Activated T-cell treated with anti-CD3 and anti-CD28 coated beads, Interleukin-2, amount 50 U/mL, for 24 hours (primary cell): Measurements from ENCODE around the gene TOR2A.
A peak's percentile ranks its signal among the peaks of the same experiment; 100 is the strongest.
"Not testable (repeated sequence)": the region's sequence is repeated elsewhere in the genome, so short reads cannot be mapped to it uniquely, and the experiment has no call there.

ENCODE experiments used
- DNase-seq: peaks from one replicate; pipeline ENCODE4 v3.0.0-alpha.2; 2020
- H3K27ac Mint-ChIP-seq: 2 replicates; pipeline ENCODE4 v1.8.0; 2020; ENCODE audit warnings: mild to moderate bottlenecking, mixed read lengths
- H3K27me3 Mint-ChIP-seq: 2 replicates; pipeline ENCODE4 v1.8.0; 2020; ENCODE audit warnings: mixed read lengths
- H3K36me3 Mint-ChIP-seq: 2 replicates; pipeline ENCODE4 v1.8.0; 2020; ENCODE audit warnings: low read depth, mixed read lengths
- H3K4me1 Mint-ChIP-seq: 2 replicates; pipeline ENCODE4 v1.8.0; 2020; ENCODE audit warnings: low read depth, mixed read lengths
- H3K4me3 Mint-ChIP-seq: 2 replicates; pipeline ENCODE4 v1.8.0; 2020; ENCODE audit warnings: mild to moderate bottlenecking, moderate library complexity, mixed read lengths
- H3K9me3 Mint-ChIP-seq: 2 replicates; pipeline ENCODE4 v1.8.0; 2020; ENCODE audit warnings: mixed read lengths

TOR2A gene

DNA sequence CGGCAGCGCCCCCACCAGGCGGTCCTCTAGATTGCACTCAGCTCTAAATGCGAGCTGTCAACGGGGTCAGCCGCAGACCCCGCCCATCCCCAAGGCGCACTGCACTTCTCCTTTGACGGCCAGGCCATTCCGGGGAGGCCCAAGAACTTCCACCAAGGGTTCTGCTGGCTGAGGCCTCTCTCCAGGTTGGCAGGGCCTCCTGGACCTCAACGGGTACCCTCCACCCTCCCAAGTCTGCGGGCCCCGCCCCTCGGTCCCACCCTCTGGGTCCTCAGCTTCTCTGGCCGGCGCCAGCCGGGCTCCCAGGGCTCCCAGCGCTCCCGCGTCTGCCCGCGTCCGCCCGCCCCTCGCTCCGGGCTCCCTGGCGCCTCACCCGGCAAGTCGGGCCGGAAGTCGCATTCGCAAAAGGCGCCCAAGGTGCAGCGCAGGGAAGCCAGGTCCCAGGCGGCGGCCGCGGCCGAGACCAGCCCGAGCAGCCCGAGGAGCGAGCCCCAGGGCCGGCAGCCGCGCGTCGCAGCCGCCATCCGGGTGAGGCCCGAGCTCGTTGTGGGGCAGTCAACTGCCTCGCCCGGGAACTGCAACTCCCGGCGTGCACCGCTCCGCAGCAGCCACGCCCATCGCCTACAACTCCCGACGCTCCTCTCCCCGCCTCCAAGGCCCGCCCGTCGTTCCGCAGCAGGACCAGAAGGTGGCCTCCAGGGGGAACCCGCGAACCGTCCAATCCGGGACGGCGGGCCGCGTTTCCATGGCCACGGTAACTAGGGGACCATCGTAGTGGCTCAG is at the start of gene TOR2A:
Gene TOR2A (minus strand): TSS at position 548 of the 783 bp plus-strand sequence. CDS start 24 bp downstream, at position 524.
- Mint-ChIP-seq H3K27ac (peak within 1 kb of the TSS; percentile 94), H3K4me1 (peaks cover 22% of the 10 kb centered on the region), H3K36me3 (peaks cover 27% of the 10 kb centered on the region)

DNA sequence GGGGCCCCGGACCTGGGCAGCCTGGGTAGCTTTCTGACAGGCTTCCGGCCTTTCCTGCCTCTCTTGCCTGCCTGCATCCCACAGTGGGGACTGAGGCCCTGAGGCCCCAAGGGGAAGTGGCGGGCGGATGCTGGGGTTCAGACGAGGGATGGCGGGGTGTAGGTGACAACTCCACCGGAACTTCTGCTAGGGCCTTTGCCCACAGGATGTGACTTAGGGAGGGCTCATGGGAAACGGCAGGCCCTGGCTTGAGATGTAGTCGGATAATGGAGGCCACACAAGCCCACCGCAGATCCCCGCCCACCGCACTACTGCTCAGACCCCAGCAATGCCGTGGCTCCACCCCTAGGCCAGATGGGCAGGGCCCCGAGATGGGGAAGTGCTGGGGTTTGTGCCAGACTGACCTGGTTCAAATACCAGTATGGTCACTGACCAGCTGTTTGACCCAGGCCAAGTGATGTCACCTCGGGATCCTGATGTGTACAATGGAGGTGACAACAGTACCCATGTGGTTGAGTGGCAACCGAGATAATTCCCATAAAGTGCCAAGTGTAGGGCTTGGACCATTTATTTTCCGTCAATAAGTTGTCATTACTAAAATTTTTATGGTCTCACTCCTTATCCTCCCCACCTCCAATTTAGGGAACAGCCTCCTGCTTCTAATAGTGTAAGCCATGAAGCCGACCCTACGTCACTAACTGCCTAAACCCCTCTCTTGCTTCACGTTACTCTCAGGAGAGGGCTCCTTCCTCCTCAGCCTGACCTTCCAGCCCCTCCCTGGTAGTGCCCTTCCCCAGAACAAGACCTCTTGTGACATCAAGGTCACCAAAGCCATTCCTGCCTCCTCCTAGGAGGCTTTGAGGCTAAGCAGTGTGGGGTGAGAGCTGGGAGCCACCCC is 48.3 kb upstream of the TOR2A start:
- Mint-ChIP-seq H3K27ac (peak overlapping the region; percentile 95), H3K4me3 (peak overlapping the region; percentile 73), H3K4me1 (peaks cover 78% of the 10 kb centered on the region), H3K27me3 (no peaks in the 10 kb centered on the region), H3K36me3 (peaks cover 23% of the 10 kb centered on the region), H3K9me3 (no peaks in the 10 kb centered on the region)
- DNase-seq: peak; percentile 78

More for the DNA sequence above, at the start of gene TOR2A:
- H3K9me3 Mint-ChIP-seq: no peaks in the 10 kb centered on the region
- peak; percentile 98 for DNase-seq
- peak within 1 kb of the TSS; percentile 80 for H3K4me3 Mint-ChIP-seq
- no peaks in the 10 kb centered on the region for H3K27me3 Mint-ChIP-seq

DNA sequence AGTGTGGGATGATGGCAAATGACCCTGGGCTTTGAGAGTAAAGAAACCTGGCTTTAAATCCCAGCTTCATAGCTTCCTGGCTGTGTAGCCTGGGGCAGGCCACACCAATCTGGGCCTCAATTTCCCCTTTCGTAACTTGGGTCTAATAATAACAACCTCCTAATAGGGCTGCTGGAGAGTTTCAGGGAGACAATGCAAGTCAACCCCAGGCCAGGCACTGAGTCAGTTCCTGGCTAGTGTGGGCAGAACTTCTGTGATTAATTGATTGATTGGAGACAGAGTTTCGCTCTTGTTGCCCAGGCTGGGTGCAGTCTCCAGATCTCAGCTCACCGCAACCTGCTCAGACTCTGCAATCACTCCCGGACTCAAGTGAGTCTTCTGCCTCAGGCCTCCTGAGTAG is 46.7 kb upstream of the TOR2A start:
- Mint-ChIP-seq H3K4me3 (no peak overlapping the region), H3K27ac (peak overlapping the region; percentile 87), H3K27me3 (no peaks in the 10 kb centered on the region), H3K36me3 (peaks cover 15% of the 10 kb centered on the region), H3K9me3 (no peaks in the 10 kb centered on the region), H3K4me1 (peaks cover 72% of the 10 kb centered on the region)
- DNase-seq: no peak

DNA sequence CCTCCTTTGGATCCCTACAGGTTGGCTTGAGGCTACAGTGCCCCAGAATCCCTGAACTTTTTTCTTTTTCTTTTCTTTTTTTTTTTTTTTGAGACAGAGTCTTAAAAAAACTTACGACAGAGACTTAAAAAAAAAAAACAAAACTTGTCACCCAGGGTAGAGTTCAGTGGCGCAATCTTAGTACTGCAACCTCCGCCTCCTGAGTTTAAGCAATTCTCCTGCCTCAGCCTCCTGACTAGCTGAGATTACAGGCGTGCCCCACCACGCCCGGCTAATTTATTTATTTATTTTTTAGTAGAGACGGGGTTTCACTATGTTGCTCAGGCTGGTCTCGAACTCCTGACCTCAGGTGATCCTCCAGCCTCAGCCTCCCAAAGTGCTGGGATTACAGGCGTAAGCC is 45.8 kb upstream of the TOR2A start:
- peaks cover 77% of the 10 kb centered on the region for H3K4me1 Mint-ChIP-seq
- not testable (repeated sequence) for DNase-seq, H3K4me3 Mint-ChIP-seq, H3K9me3 Mint-ChIP-seq, H3K27me3 Mint-ChIP-seq
- H3K27ac Mint-ChIP-seq: peak overlapping the region; percentile 97
- peaks cover 15% of the 10 kb centered on the region for H3K36me3 Mint-ChIP-seq

DNA sequence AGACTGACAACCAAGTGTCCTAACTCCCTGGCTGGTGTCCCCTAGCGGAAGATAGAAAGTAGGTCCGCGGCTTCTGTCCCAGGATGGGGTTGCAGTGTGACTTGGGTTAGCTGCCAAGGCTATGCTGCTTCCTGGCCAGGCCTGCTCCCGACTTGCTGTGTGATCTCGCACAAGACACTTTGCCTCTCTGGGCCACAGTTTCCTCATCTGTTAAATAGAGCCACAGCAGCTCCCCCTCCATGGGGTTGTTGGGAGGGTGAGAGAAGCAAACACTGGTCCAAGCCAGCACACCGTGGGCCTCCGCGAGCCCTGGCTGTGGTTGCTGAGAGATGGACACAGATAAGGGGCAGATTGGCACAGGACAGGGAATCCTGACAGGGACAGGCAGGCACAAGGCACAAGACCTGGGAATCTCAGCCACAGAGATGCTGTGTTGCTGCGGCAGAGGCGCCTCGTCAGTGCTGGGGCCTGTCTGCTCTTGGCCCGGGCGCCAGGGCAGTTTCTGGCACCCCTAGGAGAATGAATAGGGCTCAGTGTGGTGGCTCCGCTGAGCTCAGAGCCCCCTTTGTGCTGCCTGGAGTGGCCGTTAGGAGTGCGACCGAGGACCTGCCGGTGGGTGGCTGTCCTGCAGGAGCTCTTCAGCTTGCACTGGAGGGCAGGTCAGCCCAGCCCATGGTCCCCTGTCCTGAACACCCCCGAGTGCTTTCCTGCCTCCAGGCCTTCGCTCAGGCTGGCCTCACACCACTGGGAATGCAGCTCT is 45.2 kb upstream of the TOR2A start:
- peaks cover 77% of the 10 kb centered on the region for H3K4me1 Mint-ChIP-seq
- peak overlapping the region; percentile 48 for H3K4me3 Mint-ChIP-seq
- no peaks in the 10 kb centered on the region for H3K9me3 Mint-ChIP-seq
- DNase-seq: no peak
- no peaks in the 10 kb centered on the region for H3K27me3 Mint-ChIP-seq
- peak overlapping the region; percentile 97 for H3K27ac Mint-ChIP-seq
- H3K36me3 Mint-ChIP-seq: peaks cover 15% of the 10 kb centered on the region

DNA sequence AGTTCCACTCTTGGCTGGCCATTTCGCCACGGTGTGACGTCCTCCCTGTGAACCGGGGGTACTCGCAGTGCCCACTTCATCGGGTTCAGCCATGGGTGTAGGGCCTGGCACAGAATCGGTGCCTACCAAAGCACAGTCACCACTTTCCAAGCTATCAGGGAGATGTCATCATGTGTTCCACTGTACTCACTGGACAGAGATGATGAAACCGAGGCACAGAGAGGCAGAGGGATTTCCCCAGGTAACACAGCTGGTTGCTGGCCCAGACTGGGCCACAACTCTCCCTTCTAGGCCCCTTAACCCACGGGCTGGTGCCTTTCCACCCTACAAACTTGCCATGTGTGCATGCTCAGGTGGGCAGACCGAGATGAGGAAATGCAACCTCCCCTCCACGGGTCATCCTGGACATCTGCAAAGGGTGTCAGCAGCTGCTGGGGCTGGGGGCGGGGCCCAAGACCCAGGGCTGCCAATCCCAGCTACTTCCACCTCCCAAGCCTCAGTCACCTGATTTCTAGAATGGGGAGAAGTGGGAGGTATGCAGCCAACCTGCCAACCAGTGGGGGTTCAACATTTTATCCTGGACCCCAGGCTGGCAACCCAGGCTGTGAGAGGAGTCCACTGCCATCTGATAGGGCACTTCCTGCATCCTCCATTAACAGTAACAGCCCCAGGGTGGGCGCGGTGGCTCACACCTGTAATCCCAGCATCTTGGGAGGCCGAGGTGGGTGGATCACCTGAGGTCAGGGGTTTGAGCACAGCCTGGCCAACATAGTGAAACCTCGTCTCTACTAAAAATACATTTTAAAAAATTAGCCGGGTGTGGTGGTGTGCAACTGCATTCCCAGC is 44.3 kb upstream of the TOR2A start:
- H3K4me3 Mint-ChIP-seq: peak overlapping the region; percentile 90
- H3K9me3 Mint-ChIP-seq: no peaks in the 10 kb centered on the region
- peaks cover 17% of the 10 kb centered on the region for H3K36me3 Mint-ChIP-seq
- peak; percentile 74 for DNase-seq
- H3K27ac Mint-ChIP-seq: peak overlapping the region; percentile 97
- H3K27me3 Mint-ChIP-seq: no peaks in the 10 kb centered on the region
- H3K4me1 Mint-ChIP-seq: peaks cover 75% of the 10 kb centered on the region

DNA sequence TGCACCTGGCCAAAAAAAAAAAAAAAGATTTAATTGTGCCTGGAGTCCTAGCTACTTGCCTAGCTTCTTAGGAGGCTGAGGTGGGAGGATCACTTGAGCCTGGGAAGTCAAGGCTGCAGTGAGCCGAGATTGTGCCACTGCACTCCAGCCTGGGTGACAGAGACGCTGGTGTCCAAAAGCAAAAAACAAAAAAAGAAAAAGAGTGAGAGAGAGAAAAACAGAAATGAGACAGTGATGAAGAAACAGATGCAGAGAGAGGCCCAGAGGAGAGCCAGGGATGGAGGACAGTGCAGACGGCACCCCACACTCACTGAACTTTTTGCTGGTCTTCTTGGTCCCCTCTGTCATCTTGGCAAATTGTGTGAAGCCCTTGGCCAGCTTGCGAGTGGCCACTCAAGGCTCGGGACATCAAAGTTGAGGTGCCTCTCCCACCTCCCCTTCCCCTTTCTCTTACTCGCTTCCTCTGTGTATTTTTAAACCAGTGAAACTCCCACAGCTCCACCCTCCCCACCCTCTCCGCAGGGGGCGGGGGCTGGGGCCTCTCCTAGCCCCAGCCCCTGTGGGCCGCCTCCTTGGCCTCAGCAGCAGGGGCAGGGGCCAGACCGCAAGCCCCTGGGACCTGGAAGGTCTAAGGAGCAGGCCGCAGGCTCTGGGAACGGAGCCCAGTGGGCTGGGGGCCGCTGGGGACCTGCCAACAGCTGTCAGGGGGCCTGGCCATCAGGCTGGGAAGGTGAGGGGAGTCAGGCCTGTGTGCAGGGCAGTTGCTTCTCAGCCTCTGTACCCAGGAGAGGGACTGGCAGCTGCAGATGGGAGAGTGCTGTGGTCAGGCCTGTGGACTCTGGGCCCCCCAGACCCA is 43.4 kb upstream of the TOR2A start, which contains the start of gene SH2D3C:
Gene SH2D3C (minus strand): TSS at position 387 of the 856 bp plus-strand sequence. CDS start 39 bp downstream, at position 348.
- H3K36me3 Mint-ChIP-seq: peaks cover 23% of the 10 kb centered on the region
- DNase-seq: peak; percentile 74

DNA sequence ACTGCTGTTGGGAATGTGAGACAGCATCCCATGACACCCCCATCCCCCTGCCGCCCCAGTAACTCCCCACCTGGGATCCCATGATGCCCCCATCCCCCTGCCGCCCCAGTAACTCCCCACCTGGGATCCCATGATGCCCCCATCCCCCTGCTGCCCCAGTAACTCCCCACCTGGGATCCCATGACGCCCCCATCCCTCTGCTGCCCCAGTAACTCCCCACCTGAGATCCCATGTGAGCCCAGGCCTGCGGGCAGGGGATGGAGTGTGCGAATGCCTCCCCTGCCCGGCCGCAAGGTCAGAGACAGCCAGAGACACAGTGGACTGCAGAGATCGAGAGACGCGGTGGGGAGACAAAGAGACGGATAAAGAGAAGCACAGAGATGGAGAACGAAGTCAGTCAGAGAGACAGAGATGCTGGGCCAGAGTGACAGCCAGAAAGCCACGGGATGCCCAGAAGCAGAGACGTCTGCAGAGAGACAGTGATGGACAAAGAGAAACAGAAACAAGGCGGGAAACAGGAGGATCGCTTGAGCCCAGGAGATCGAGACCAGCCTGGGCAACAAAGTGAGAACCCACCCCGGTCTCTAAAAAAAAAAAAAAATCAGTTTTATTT is 42.4 kb upstream of the TOR2A start:
- no peaks in the 10 kb centered on the region for H3K27me3 Mint-ChIP-seq
- peak overlapping the region; percentile 97 for H3K27ac Mint-ChIP-seq
- H3K4me3 Mint-ChIP-seq: peak overlapping the region; percentile 90
- H3K4me1 Mint-ChIP-seq: peaks cover 67% of the 10 kb centered on the region
- DNase-seq: no peak
- peaks cover 33% of the 10 kb centered on the region for H3K36me3 Mint-ChIP-seq
- no peaks in the 10 kb centered on the region for H3K9me3 Mint-ChIP-seq

More for the DNA sequence above, 43.4 kb upstream of the TOR2A start, which contains the start of gene SH2D3C:
- H3K4me3 Mint-ChIP-seq: peak within 1 kb of the TSS; percentile 90
- H3K27ac Mint-ChIP-seq: peak within 1 kb of the TSS; percentile 97
- H3K27me3 Mint-ChIP-seq: no peaks in the 10 kb centered on the region
- no peaks in the 10 kb centered on the region for H3K9me3 Mint-ChIP-seq
- H3K4me1 Mint-ChIP-seq: peaks cover 72% of the 10 kb centered on the region

DNA sequence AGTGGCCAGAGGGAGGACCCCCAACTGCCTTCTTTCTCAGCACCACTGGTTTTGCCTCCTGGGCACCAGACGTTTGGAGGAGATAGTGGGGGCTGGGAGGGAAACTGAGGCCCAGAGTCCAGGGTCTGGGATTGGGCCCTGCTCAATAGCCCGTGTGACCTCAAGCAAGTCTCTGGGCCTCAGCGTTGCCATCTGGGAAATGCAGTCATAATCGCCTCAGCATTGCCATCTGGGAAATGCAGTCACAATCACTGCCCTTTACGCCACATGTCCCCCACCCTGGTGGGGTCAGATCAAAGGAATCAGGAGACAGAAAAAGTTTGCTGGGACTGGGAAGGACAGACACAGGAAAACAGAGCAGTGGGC is 41.8 kb upstream of the TOR2A start:
- peaks cover 64% of the 10 kb centered on the region for H3K4me1 Mint-ChIP-seq
- H3K27ac Mint-ChIP-seq: peak overlapping the region; percentile 97
- peak overlapping the region; percentile 90 for H3K4me3 Mint-ChIP-seq
- no peaks in the 10 kb centered on the region for H3K9me3 Mint-ChIP-seq
- peaks cover 35% of the 10 kb centered on the region for H3K36me3 Mint-ChIP-seq
- DNase-seq: no peak
- H3K27me3 Mint-ChIP-seq: no peaks in the 10 kb centered on the region

DNA sequence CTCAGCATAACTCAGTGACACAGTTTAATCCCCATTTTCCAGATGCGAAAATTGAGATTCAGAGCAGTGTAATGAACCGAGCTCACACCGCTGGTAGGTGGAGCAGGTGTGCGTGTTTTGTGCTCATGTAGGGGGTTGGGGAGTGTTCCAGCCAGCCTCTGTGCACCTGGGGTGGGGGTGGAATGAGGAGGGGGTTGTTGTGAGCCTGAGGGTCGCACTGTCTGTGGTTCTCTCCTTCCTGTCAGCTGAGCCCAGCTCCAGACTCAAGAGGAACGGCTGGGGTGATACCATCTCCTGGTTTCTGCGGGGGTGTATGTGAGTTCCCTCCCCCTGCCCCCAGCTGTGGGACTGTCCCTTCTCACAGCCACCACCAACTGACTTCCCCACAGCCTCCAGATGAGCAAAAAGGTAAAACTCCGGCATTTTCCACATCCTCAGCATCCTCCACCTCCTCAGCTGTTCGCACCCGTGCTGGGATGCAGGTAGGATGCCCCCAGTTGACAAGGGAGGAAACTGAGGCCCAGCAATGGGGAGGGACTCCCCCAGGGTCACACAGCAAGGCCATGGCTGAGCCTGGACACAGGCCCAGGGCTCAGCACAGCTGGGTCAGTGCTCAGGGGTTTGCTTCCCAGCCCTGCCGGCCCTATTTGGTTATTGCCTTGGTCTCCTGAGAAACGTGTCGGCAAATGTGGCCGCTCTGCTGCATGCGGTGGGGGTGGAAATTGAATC is 41.3 kb upstream of the TOR2A start:
- H3K27ac Mint-ChIP-seq: peak overlapping the region; percentile 97
- H3K36me3 Mint-ChIP-seq: peaks cover 38% of the 10 kb centered on the region
- H3K4me3 Mint-ChIP-seq: peak overlapping the region; percentile 90
- no peaks in the 10 kb centered on the region for H3K9me3 Mint-ChIP-seq
- H3K4me1 Mint-ChIP-seq: peaks cover 63% of the 10 kb centered on the region
- no peaks in the 10 kb centered on the region for H3K27me3 Mint-ChIP-seq
- DNase-seq: peak; percentile 79

DNA sequence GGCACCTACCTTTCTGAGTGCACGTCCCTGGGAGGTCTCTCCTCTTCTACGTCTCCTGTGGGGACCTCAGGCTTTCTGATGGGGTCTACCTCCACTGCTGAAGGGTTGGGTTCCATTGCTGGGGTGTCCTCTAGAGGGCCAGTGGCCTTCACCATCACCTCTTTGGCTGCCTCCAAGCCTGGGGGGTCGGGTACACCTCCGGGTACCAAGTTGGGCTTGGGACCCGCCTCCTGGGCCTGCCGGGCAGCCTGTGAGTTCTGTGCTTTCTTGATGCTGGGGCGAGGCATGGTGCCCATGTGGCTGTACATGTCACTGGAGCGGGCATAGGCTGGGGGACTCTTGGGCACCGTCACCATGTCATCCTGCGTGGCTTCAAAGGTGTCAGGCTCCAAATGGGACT is 38.9 kb upstream of the TOR2A start:
- Mint-ChIP-seq H3K27me3 (no peaks in the 10 kb centered on the region), H3K4me1 (peaks cover 65% of the 10 kb centered on the region), H3K9me3 (no peaks in the 10 kb centered on the region), H3K36me3 (peaks cover 43% of the 10 kb centered on the region), H3K4me3 (no peak overlapping the region), H3K27ac (peak overlapping the region; percentile 63)
- DNase-seq: no peak

DNA sequence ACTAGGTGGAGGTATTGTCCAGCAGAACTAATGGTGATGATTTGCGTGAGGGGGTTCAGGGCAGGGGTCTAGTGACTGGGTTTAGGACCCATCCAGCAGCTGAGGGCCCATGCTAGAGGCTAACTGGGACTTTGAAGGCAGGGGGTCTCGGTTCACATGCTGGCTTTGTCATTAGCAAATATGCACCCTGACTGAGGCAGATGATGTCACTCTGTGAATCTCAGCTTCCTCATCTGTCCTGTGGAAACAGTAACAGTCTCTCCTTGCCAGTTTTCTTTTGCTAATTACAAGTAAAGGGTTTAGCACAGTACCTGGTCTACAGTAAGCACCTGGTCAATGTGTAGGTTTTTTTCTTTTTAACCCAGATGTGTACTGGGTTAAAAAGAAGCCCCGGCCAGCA is 38.2 kb upstream of the TOR2A start:
- Mint-ChIP-seq H3K9me3 (no peaks in the 10 kb centered on the region), H3K27me3 (no peaks in the 10 kb centered on the region), H3K4me3 (no peak overlapping the region), H3K36me3 (peaks cover 46% of the 10 kb centered on the region), H3K27ac (no peak overlapping the region), H3K4me1 (peaks cover 66% of the 10 kb centered on the region)
- DNase-seq: no peak
